Islet of Langerhans (tissue), 1 donor: ENCODE data around the gene KIZ.

Experiments
- FAIRE-seq: peaks from one replicate; lab custom pipeline; 2011; peaks lifted over from hg19 to GRCh38; lab: Jason Lieb, UNC

Gene KIZ

GRCh38 chr20:21177767-21178166 is 51.9 kb downstream of the KIZ start:
- no peak for FAIRE-seq

DNA sequence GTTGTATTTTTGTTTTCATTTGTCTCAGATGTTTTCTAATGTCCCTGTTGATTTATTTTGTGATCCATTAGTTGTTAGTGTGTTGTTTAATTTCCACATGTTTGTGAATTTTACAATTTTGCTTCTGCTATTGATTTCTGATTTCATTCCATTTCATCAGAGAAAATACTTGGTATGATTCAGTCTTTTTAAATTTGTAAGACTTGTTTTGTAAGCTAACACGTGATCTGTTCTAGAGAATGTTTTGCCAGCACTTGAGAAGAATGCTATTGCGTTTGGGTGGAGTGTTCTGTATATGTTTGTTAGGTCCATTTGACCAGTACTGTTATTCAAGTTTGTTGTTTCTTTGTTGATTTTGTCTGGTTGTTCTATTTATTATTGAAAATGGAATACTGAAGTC is 53.9 kb downstream of the KIZ start:
- no peak for FAIRE-seq

DNA sequence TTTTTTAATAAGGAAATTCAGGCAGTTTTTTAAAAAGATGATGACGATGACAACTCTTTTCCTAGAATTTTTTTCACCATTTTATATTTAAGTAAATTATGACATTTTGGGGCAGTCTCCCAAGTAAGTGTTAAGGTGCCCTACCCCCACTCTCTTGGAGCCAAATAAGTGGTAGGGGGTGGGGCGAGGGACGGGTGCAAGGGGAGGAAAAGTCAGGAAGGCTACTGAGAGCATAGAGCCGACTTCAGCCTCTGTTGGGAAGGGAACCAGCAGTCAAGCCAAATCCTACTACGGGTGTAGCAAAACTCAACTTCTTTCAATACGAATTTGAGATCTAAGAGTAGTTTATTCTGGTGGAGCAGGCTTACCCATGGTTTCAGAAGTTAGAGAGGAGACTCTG is 54.4 kb downstream of the KIZ start:
- FAIRE-seq: no peak

DNA sequence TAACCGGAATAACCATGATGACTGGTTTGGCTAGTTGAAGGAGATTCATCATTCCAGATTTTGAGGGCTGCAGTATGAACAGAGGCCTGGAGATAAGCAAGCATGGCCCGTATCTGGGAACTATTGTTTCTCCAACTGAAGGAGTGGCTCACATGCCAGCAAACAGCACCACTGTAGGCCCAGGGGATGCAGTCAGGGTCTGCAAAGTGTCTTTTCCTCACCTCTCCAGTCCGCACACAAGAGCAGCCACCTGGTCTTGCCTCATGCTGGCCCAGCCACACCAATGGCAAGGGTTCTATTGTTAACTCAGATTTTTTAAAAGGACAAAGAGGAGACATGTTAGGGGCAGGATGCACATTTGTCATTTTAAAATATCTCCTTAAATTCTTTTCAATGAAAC is 55.1 kb downstream of the KIZ start:
- no peak for FAIRE-seq

GRCh38 chr20:21182832-21183563 is 57.1 kb downstream of the KIZ start:
- no peak for FAIRE-seq

DNA sequence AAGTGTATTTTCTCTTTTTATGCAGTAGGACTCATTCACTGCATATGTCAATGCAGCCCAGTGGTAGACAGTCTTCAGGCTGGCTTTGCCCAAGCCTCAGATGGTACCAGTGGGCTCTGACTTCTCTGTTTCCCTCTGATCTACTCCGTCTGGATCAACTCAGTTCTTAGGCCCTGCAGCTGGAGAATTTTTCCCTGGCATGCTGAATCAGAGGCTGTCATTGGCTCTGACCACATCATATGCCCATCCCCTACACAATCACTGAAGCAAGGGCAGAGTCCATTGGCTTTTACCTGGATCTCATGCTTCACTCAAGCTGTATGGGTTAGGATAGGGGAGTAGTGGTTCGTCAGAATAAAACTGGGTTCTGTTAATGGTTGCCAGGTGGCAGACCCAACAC is 57.8 kb downstream of the KIZ start:
- FAIRE-seq: no peak

- FAIRE-seq: no peak
Observed at GRCh38 chr20:21184819-21185218, 58.9 kb downstream of the KIZ start.

DNA sequence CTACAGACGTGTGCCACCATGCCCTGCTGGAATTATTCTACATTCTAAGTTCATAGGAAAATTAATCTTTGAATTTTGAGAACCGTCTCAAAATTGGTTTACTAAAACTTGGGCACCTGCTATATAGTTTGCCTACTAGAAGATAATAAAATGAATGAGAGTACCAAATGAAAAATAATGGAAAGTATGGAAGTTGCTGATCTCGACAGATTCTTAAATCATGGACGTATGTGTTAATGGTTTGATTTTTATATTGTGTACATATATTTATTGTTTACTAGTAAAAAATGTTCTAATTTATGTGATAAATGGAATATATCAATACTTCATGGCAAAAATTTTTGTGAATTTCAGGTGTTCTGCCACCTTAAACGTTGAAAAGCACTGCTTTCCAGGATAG is 60.0 kb downstream of the KIZ start:
- no peak for FAIRE-seq

DNA sequence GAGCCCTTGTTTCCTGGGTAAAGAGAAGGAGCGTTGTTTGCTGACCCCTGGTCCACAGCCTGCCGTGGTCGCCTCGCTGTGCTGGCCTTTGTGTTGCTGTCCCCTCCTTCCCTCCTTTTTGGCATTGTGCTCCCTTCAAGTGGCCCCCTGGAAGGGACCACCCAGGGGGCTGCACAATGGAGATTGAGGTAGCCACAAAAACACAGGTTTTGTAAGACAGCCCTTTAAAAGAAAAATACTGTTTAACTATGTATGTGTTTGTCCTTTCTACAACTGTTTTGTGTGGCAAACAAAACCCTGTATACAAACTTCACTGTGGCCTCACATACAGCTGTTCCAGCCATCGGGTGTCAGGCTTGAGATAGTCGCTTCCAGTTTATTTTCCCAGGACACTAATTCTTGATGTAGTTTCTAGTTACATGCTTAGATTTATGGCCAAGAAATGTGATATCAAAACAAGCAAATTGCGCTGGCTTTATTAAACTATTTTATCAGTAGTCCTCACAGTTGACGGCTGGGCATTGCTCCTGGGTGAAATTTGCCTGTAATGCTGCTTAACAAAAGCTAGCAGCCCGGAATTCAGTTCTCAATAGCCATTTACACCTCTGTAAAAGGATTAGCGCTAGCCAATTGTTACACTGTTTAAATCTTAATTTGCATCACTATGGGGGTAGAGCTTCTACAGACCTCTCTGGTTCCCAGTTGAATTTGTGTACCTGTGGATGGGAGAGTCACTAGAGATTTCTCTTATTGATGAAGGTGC is 64.1 kb downstream of the KIZ start:
- no peak for FAIRE-seq

- no peak for FAIRE-seq
Observed at GRCh38 chr20:21190869-21191268, 65.0 kb downstream of the KIZ start.

- no peak for FAIRE-seq
Observed at GRCh38 chr20:21191839-21192238, 66.0 kb downstream of the KIZ start.

- no peak for FAIRE-seq
Observed at GRCh38 chr20:21202259-21202658, 76.4 kb downstream of the KIZ start.

GRCh38 chr20:21203088-21203656 is 77.3 kb downstream of the KIZ start:
- no peak for FAIRE-seq

DNA sequence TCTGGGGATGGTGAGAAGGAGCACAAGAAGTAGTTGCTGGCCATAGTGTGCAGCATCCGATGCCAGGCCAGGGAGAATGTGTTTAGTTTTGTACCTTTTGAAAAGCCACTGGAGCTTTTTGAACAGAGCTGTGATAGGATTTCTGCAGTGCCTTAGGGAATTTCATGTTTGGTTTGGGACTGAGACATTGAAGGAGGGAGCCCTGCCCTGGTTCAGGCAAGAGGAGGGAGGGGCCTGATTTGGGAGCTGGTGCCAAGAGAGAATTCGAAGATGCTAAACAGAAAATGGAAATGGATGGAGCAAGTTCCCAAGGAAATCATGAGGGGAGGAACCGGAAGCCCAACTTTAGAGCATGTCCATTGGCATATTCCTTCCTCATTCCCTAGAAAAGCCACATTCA is 80.7 kb downstream of the KIZ start:
- FAIRE-seq: no peak

- FAIRE-seq: no peak
Observed at GRCh38 chr20:21208999-21209398, 83.1 kb downstream of the KIZ start.

DNA sequence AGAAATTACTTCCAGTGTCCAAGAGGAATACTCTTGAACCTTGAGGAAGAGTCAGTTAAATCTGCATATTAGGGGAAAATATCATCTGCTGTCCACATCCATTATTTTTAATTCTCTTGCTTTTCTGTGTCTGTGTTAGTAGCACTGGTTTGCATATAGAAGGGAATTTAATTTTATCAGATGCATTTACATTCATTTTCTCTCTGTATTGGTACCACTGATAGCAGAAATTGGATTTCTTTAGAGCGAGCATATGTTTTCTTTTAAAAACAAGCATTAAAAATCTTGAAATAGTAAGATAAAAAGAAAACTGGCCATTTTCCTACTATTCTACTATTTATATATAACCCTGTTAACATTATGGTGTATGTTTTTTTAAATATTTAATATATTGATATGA is 83.8 kb downstream of the KIZ start:
- FAIRE-seq: no peak

DNA sequence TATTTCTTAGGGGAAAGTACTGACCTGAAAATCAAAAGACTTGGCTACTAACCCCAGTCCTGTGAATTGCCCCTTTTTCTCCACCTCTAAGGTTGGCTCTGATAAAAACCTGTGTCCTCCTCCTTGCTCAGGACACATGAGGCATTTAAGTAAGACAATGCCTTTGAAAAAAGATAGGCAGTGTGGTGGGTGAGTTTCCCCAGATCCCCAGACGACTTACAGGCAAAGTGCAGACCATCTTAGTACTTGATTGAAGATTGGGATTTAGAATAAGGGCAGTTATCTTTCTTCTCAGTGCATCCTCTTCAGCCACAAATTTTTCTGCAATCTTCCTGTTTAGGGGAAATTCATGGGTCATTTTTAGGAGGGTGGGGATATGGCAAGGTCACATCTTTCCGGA is 87.8 kb downstream of the KIZ start:
- FAIRE-seq: no peak

GRCh38 chr20:21214431-21214830 is 88.5 kb downstream of the KIZ start:
- FAIRE-seq: no peak

- FAIRE-seq: no peak
Observed at GRCh38 chr20:21219686-21220085, 93.8 kb downstream of the KIZ start.

- FAIRE-seq: no peak
Observed at GRCh38 chr20:21224217-21224616, 98.3 kb downstream of the KIZ start.

DNA sequence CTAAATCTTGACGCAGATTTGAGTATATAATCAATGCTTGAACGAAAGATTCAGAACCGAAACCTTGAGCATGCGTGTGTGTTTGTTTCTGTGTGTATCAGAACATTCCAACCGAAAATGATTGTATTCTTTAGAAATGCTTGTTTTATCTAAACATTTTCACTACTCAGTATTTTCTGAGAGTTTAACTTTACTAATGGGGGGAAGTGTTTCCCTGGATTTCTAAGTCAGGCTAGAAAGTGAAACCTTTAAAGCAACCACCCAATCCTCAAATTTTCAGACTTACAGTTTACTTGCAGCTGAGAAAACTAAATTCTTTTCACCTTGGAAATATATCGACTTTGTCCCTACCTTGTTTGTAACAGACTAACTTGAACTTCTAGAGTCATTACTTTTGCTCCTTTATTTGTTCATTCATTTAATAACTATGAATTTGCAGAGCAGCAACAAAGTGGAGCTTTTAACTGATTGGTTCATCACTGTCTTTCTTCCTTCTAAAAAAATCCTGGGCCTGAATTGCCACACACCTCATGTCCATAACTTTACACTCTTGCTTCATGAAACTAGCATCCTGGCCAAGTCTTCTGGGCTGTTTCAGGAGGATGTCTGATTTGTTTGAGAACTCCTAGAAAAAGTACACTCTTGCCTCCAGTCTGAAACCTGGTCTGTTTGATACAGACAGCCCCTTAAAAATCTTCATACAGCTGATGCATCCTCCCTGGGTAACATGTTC is 99.5 kb downstream of the KIZ start:
- no peak for FAIRE-seq

DNA sequence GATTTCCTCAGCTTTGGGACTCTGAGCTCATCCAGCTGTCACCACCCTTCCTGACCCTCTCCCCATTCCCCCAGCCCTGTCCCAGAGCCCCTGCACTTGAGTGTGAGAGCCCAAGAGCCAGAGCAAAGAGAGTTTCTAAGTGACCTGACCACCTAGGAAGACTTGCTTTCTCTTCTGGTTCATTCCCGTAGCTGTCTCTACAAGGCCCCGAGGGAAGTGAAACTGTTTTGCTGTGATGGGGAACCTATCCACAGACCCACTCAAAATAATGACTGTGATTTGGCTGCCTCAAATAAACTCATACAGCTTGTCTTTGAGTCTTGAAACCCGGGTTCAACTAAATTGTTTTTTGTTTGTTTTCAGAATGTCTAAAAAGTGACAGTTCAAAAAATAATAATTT is 102.6 kb downstream of the KIZ start:
- FAIRE-seq: no peak

- no peak for FAIRE-seq
Observed at GRCh38 chr20:21229163-21229562, 103.3 kb downstream of the KIZ start.
